HepG2 (cell line): ENCODE results near the gene FKBP8. TPM values are rescaled to one million over a fixed set of nuclear protein-coding genes. Genes with fewer than 3 reads are reported as not detected.
A peak's percentile ranks its signal among the peaks of the same experiment; 100 is the strongest.

Experiments
- BORCS8-MEF2B ChIP-seq: sonication (generic); formaldehyde crosslinking; IDR thresholded peaks from 2 replicates; pipeline ENCODE4 v1.8.0; 2022; ENCODE audit warnings: mild to moderate bottlenecking, missing genetic modification reagents
- EHMT2 ChIP-seq: fragments of 200-600 bp; sonication (generic); IDR thresholded peaks from 2 replicates; pipeline ENCODE4 v1.7.0; 2017; ENCODE audit warnings: antibody characterized with exemption, low read depth, low read length, borderline replicate concordance
- HNF1B ChIP-seq: sonication (generic); formaldehyde crosslinking; IDR thresholded peaks from 2 replicates; pipeline ENCODE4 v1.5.1; 2020; ENCODE audit warnings: mild to moderate bottlenecking, moderate library complexity, missing genetic modification reagents
- HNF4A ChIP-seq: sonication (generic); formaldehyde crosslinking; IDR thresholded peaks from 2 replicates; pipeline ENCODE4 v1.4.0; 2020; ENCODE audit warnings: missing genetic modification reagents
- IKZF4 ChIP-seq: sonication (generic); formaldehyde crosslinking; IDR thresholded peaks from 2 replicates; pipeline ENCODE4 v1.5.1; 2020; ENCODE audit warnings: borderline replicate concordance, mild to moderate bottlenecking, low read depth, missing genetic modification reagents; ENCODE audit errors: not compliant biosample characterization
- KMT2B ChIP-seq: IDR thresholded peaks from 2 replicates; pipeline ENCODE4 v1.6.1; 2016; ENCODE audit warnings: missing genetic modification reagents, missing compliant biosample characterization
- MIER3 ChIP-seq: IDR thresholded peaks from 2 replicates; pipeline ENCODE4 v1.6.1; 2016; ENCODE audit warnings: missing compliant biosample characterization, borderline replicate concordance
- NAIF1 ChIP-seq: sonication (generic); formaldehyde crosslinking; IDR thresholded peaks from 2 replicates; pipeline ENCODE4 v1.5.0; 2020; ENCODE audit warnings: mild to moderate bottlenecking, missing genetic modification reagents, borderline replicate concordance
- NFKB2 ChIP-seq: sonication (generic); formaldehyde crosslinking; IDR thresholded peaks from 2 replicates; pipeline ENCODE4 v1.4.0; 2020; ENCODE audit warnings: missing genetic modification reagents, borderline replicate concordance
- PLRG1 ChIP-seq: fragments of 450-650 bp; conservative IDR thresholded peaks from 2 replicates; pipeline ENCODE4 v1.6.1; 2016
- RXRA ChIP-seq: sonication (generic); formaldehyde crosslinking; IDR thresholded peaks from 2 replicates; pipeline ENCODE4 v1.5.1; 2020; ENCODE audit warnings: missing genetic modification reagents
- SALL1 ChIP-seq: sonication (generic); formaldehyde crosslinking; IDR thresholded peaks from 2 replicates; pipeline ENCODE4 v1.8.0; 2022; ENCODE audit warnings: mild to moderate bottlenecking, missing genetic modification reagents
- SMAD1 ChIP-seq: sonication (generic); formaldehyde crosslinking; IDR thresholded peaks from 2 replicates; pipeline ENCODE4 v1.4.0; 2020; ENCODE audit warnings: missing genetic modification reagents, low read depth, mild to moderate bottlenecking, borderline replicate concordance
- SMC3 ChIP-seq: IDR thresholded peaks from 2 replicates; pipeline ENCODE4 v1.6.1; 2011; ENCODE audit warnings: low read length, improper control_type of control experiment
- SP5 ChIP-seq: IDR thresholded peaks from 2 replicates; pipeline ENCODE4 v1.6.1; 2016; ENCODE audit warnings: low read depth, borderline replicate concordance
- SRY ChIP-seq: sonication (generic); formaldehyde crosslinking; IDR thresholded peaks from 2 replicates; pipeline ENCODE4 v1.8.0; 2022; ENCODE audit warnings: mild to moderate bottlenecking, missing genetic modification reagents
- TOPORS ChIP-seq: sonication (generic); formaldehyde crosslinking; IDR thresholded peaks from 2 replicates; pipeline ENCODE4 v1.8.0; 2023; ENCODE audit warnings: mild to moderate bottlenecking, missing genetic modification reagents
- ZFP62 ChIP-seq: sonication (generic); formaldehyde crosslinking; IDR thresholded peaks from 2 replicates; pipeline ENCODE4 v1.4.0; 2020; ENCODE audit warnings: missing genetic modification reagents
- ZNF205 ChIP-seq: IDR thresholded peaks from 2 replicates; pipeline ENCODE4 v1.6.1; 2018; ENCODE audit warnings: missing biosample characterization, missing genetic modification reagents
- ZNF333 ChIP-seq: sonication (generic); formaldehyde crosslinking; IDR thresholded peaks from 2 replicates; pipeline ENCODE4 v1.4.0; 2020; ENCODE audit warnings: mild to moderate bottlenecking, missing genetic modification reagents, borderline replicate concordance
- ZNF850 ChIP-seq: sonication (generic); formaldehyde crosslinking; conservative IDR thresholded peaks from 2 replicates; pipeline ENCODE4 v1.9.0; 2021; ENCODE audit warnings: mild to moderate bottlenecking, missing genetic modification reagents
- ZSCAN29 ChIP-seq: sonication (generic); formaldehyde crosslinking; conservative IDR thresholded peaks from 2 replicates; pipeline ENCODE4 v1.4.0; 2020; ENCODE audit warnings: mild to moderate bottlenecking, missing genetic modification reagents
- polyA plus RNA-seq, 8 experiments: library from polyadenylated mRNA; depleted of rRNA in 3 of 8; stranded (reverse) in 7 of 8; unstranded in 1 of 8; fragments of >200 nt; fragmentation: Illumina TruSeq in 4 of 8; extraction: Trizol in 4 of 8; gene quantifications; 2 replicates each; pipeline versions ENCODE4 v1.2.1 to v1.2.3, GENCODE V29; 2011 to 2016; ENCODE audit warnings: low read depth in 4 of 8, missing spikeins in 1 of 8, mixed read lengths in 1 of 8; ENCODE audit not compliant: insufficient read depth in 1 of 8
- total RNA-seq, 5 experiments: library from RNA; depleted of rRNA; stranded (reverse); fragments of >200 nt; fragmentation: Illumina TruSeq; extraction: Trizol; gene quantifications; 2 replicates each; pipeline ENCODE4 v1.2.3, GENCODE V29; 2016; ENCODE audit warnings: low read depth in 1 of 5
- TF ChIP-seq, protein P1 (sequence below): sonication (generic); formaldehyde crosslinking; conservative IDR thresholded peaks from 2 replicates; pipeline ENCODE4 v1.8.1; 2023; ENCODE audit warnings: missing genetic modification reagents
- TF ChIP-seq, protein P2 (sequence below): sonication (generic); formaldehyde crosslinking; IDR thresholded peaks from 2 replicates; pipeline ENCODE4 v1.8.1; 2023; ENCODE audit warnings: mild to moderate bottlenecking, missing genetic modification reagents

FKBP8 gene
- total and polyA plus RNA-seq, 2 of the 13 experiments (the other 11 are each of a cell fraction or from before 2014, with no cell fraction given): 81.7 to 93.9 TPM

GRCh38 chr19:18488838-18489626, 54.3 kb downstream of the FKBP8 start (continued):
- TF ChIP-seq KMT2B (no peak), NAIF1 (no peak), ZFP62 (CRISPR knock-in tag) (no peak), SMAD1 (CRISPR knock-in tag) (no peak), IKZF4 (no peak), PLRG1 (no peak), SMC3 (peak; percentile 71), ZNF333 (0 out of 2 replicates have a peak, but pooled peaks have one; percentile 30), TOPORS (CRISPR knock-in tag) (no peak), SP5 (CRISPR knock-in tag) (no peak), RXRA (CRISPR knock-in tag) (0 out of 2 replicates have a peak, but pooled peaks have one; percentile 38), NFKB2 (no peak), SRY (CRISPR knock-in tag) (peak; percentile 49; the same call in 1 of the 2 replicates), BORCS8-MEF2B (peak; percentile 39; the same call in 1 of the 2 replicates), ZSCAN29 (CRISPR knock-in tag) (no peak), HNF4A (CRISPR knock-in tag) (peak; percentile 28; the same call in 1 of the 2 replicates), HNF1B (0 out of 2 replicates have a peak, but pooled peaks have one; percentile 25), MIER3 (CRISPR knock-in tag) (no peak), SALL1 (CRISPR knock-in tag) (peak; percentile 23; the same call in 1 of the 2 replicates), EHMT2 (no peak), ZNF850 (CRISPR knock-in tag) (no peak), ZNF205 (no peak)
- TF ChIP-seq, protein P1, sequence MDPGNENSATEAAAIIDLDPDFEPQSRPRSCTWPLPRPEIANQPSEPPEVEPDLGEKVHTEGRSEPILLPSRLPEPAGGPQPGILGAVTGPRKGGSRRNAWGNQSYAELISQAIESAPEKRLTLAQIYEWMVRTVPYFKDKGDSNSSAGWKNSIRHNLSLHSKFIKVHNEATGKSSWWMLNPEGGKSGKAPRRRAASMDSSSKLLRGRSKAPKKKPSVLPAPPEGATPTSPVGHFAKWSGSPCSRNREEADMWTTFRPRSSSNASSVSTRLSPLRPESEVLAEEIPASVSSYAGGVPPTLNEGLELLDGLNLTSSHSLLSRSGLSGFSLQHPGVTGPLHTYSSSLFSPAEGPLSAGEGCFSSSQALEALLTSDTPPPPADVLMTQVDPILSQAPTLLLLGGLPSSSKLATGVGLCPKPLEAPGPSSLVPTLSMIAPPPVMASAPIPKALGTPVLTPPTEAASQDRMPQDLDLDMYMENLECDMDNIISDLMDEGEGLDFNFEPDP (CRISPR knock-in tag): no peak
- TF ChIP-seq, protein P2, sequence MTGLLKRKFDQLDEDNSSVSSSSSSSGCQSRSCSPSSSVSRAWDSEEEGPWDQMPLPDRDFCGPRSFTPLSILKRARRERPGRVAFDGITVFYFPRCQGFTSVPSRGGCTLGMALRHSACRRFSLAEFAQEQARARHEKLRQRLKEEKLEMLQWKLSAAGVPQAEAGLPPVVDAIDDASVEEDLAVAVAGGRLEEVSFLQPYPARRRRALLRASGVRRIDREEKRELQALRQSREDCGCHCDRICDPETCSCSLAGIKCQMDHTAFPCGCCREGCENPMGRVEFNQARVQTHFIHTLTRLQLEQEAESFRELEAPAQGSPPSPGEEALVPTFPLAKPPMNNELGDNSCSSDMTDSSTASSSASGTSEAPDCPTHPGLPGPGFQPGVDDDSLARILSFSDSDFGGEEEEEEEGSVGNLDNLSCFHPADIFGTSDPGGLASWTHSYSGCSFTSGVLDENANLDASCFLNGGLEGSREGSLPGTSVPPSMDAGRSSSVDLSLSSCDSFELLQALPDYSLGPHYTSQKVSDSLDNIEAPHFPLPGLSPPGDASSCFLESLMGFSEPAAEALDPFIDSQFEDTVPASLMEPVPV: 0 out of 2 replicates have a peak, but pooled peaks have one; percentile 32
